H4 (cell line): ENCODE data around the gene RFESD. TPM values are rescaled to one million over a fixed set of nuclear protein-coding genes. Genes with fewer than 3 reads are reported as not detected.
"Not testable (repeated sequence)": the region's sequence is repeated elsewhere in the genome, so short reads cannot be mapped to it uniquely, and the experiment has no call there.

ENCODE experiments used
- DNase-seq: peaks from one replicate; pipeline ENCODE4 v3.0.0-alpha.2; 2015; ENCODE audit warnings: low spot score
- total RNA-seq: library from RNA; depleted of rRNA; stranded (reverse); fragments of >200 nt; shearing (Covaris generic); gene quantifications from 2 replicates; pipeline ENCODE4 v1.2.3, GENCODE V29; 2014

RFESD gene
- total RNA-seq, 1 experiment from 2014 or later, result 2.2 TPM

GRCh38 chr5:95664204-95664786 is 17.7 kb downstream of the RFESD start:
- peak; percentile 29 for DNase-seq

GRCh38 chr5:95667061-95667618 is 20.6 kb downstream of the RFESD start:
- DNase-seq, result no peak

GRCh38 chr5:95667678-95668077 is 21.1 kb downstream of the RFESD start:
- DNase-seq, result no peak

- no peak for DNase-seq
These were observed 21.6 kb downstream of the RFESD start for GRCh38 chr5:95668216-95668615.

- DNase-seq, result no peak
These were observed 22.2 kb downstream of the RFESD start for GRCh38 chr5:95668728-95669127.

GRCh38 chr5:95669540-95669939 is 23.0 kb downstream of the RFESD start:
- peak; percentile 21 for DNase-seq

GRCh38 chr5:95669985-95670384 is 23.4 kb downstream of the RFESD start:
- no peak for DNase-seq

- DNase-seq, result no peak
These were observed 24.0 kb downstream of the RFESD start for GRCh38 chr5:95670568-95670967.

GRCh38 chr5:95671826-95672225 is 25.2 kb downstream of the RFESD start:
- DNase-seq, result no peak

- DNase-seq, result no peak
These were observed 26.1 kb downstream of the RFESD start for GRCh38 chr5:95672641-95673040.

GRCh38 chr5:95673081-95673480 is 26.5 kb downstream of the RFESD start:
- no peak for DNase-seq

- DNase-seq, result no peak
These were observed 36.3 kb downstream of the RFESD start, which contains the start of gene SPATA9 for GRCh38 chr5:95682891-95683290. TSS of gene SPATA9 (minus strand) at chr5:95682991. CDS start at chr5:95682854, 137 bp downstream.

GRCh38 chr5:95684361-95684760 is 37.8 kb downstream of the RFESD start:
- DNase-seq, result no peak

GRCh38 chr5:95686651-95687050 is 40.1 kb downstream of the RFESD start:
- DNase-seq, result no peak

GRCh38 chr5:95689680-95690079 is 43.1 kb downstream of the RFESD start:
- DNase-seq, result no peak

- no peak for DNase-seq
These were observed 43.8 kb downstream of the RFESD start for GRCh38 chr5:95690333-95690732.

GRCh38 chr5:95697781-95698681 is 51.5 kb downstream of the RFESD start:
- no peak for DNase-seq

- DNase-seq, result no peak
These were observed 52.8 kb downstream of the RFESD start for GRCh38 chr5:95699337-95699736.

- DNase-seq, result no peak
These were observed 54.5 kb downstream of the RFESD start for GRCh38 chr5:95701074-95701473.

- DNase-seq, result no peak
These were observed 57.6 kb downstream of the RFESD start for GRCh38 chr5:95704150-95704549.

- DNase-seq, result not testable (repeated sequence)
These were observed 59.6 kb downstream of the RFESD start for GRCh38 chr5:95706196-95706595.

GRCh38 chr5:95707055-95707454 is 60.5 kb downstream of the RFESD start:
- DNase-seq, result no peak
